ENCODE measurements around the gene EFCAB10.
"Not testable (repeated sequence)": the region's sequence is repeated elsewhere in the genome, so short reads cannot be mapped to it uniquely, and the experiment has no call there.

Gene EFCAB10

GRCh38 chr7:105527737-105528136 is 53.6 kb downstream of the EFCAB10 start:
- DNase-seq: not testable (repeated sequence)

GRCh38 chr7:105524840-105525239 is 56.5 kb downstream of the EFCAB10 start:
- DNase-seq: no peak

DNA sequence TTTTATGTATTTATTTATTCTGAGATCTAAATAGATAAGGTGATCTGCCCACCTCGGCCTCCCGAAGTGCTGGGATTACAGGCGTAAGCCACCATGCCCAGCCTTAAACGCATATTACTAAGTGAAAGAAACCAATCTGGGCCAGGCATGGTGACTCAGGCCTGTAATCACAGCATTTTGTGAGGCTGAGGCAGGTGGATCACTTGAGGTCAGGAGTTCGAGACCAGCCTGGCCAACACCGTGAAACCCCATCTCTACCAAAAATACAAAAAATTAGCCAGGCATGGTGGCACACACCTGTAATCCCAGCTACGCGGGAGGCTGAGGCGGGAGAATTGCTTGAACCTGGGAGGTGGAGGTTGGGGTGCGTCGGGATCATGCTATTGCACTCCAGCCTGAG is 56.9 kb downstream of the EFCAB10 start:
- not testable (repeated sequence) for DNase-seq

- peak; percentile 84 for DNase-seq
These were observed 59.4 kb downstream of the EFCAB10 start, which contains the start of gene PUS7 for GRCh38 chr7:105521717-105522463. Gene PUS7 (minus strand): TSS chr7:105522271. CDS start chr7:105508512, 13,759 bp downstream.

GRCh38 chr7:105521027-105521716 is 60.1 kb downstream of the EFCAB10 start:
- no peak for DNase-seq

- not testable (repeated sequence) for DNase-seq
These were observed 60.7 kb downstream of the EFCAB10 start for GRCh38 chr7:105520620-105521019.

DNA sequence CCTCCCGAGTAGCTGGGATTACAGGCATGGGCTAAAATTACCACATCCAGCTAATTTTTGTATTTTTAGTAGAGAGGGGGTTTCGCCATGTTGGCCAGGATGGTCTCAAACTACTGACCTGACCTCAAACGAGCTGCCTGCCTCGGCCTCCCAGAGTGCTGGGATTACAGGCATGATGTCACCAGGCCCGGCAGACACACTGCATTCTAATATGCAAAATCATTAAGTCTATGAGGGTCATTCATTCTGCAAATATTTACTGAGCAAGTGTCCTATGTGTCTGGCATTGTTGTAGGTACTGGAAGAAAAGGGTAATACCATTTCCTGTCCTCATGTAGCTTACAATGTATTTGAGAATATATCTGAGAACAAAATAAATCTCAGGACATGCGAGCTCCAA is 61.9 kb downstream of the EFCAB10 start:
- DNase-seq: no peak

DNA sequence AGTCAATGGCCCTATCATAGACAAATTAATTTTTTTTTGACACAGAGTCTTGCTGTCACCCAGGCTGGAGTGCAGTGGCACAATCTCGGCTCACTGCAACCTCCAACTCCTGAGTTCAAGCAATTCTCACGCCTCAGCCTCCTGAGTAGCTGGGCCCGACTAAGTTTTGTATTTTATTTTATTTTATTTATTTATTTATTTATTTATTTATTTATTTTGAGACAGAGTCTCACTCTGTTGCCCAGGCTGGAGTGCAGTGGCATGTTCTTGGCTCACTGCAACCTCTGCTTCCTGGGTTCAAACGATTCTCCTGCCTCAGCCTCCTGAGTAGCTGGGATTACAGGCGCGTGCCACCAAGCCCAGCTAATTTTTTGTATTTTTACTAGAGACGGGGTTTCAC is 65.7 kb downstream of the EFCAB10 start:
- not testable (repeated sequence) for DNase-seq

Measured in NK-92 treated with Interleukin-12 subunit alpha and Interleukin-12 subunit beta, amount 100 ng/mL, for 24 hours (cell line).